Right lung (tissue), 5 donors: ENCODE measurements around the gene PLEKHA7. TPM values are rescaled to one million over a fixed set of nuclear protein-coding genes. Genes with fewer than 3 reads are reported as not detected.

Source experiments
- DNase-seq, 2 donors: peaks; one replicate each; pipeline ENCODE4 v3.0.0-alpha.2; 2013
- polyA plus RNA-seq, 5 donors: library from polyadenylated mRNA; unstranded; fragments of 120-200 nt; gene quantifications; one replicate each; pipeline versions ENCODE4 v1.2.1 to v1.2.3, GENCODE V29; 2013; ENCODE audit warnings: inconsistent platforms in 1 of 5, low replicate concordance in 1 of 5; ENCODE audit not compliant: insufficient read length in 5 of 5, insufficient read depth in 1 of 5

Gene PLEKHA7
- polyA plus RNA-seq, 5 donors: 21.2 to 31.8 (median 29.6) TPM

DNA sequence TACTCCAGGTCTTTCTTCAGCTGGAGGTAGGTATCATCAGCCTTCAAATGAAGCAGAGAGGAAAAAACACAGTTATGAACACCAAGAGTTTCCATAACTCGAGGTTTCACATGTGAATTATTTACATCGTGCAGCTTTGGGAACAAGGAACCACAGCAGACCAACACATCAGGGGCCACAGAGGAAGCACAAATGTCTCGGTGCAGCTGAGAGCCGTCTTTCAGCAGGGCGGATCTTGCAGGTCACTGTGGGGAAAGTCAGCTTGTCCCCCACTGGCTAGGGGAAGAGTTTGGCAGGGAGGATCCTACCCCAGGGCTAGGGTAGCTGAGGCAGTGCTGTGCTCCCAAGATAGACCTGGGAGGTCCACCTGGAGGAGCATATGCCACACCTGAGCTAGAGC is 201.1 kb downstream of the PLEKHA7 start:
- no peak for DNase-seq

DNA sequence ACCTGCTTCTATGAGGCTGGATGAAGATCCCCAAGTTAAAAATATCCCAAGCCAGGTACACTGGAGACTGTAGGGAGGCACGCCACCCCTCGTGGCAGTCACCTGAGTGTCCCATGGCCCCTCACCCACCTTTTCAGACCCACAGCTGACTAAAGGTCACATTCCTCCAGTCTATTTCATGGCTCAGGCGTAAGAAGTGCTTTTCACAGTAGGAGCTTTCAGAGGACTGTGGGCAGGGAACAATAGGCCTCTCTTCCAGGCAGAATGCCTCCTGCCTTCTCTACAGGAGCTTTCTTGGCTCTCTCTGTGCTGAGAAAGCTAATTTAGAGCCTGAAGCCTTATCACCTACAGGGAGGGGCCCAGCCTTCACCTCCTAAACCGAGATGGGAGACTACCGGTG is 201.9 kb downstream of the PLEKHA7 start:
- DNase-seq: no peak

DNA sequence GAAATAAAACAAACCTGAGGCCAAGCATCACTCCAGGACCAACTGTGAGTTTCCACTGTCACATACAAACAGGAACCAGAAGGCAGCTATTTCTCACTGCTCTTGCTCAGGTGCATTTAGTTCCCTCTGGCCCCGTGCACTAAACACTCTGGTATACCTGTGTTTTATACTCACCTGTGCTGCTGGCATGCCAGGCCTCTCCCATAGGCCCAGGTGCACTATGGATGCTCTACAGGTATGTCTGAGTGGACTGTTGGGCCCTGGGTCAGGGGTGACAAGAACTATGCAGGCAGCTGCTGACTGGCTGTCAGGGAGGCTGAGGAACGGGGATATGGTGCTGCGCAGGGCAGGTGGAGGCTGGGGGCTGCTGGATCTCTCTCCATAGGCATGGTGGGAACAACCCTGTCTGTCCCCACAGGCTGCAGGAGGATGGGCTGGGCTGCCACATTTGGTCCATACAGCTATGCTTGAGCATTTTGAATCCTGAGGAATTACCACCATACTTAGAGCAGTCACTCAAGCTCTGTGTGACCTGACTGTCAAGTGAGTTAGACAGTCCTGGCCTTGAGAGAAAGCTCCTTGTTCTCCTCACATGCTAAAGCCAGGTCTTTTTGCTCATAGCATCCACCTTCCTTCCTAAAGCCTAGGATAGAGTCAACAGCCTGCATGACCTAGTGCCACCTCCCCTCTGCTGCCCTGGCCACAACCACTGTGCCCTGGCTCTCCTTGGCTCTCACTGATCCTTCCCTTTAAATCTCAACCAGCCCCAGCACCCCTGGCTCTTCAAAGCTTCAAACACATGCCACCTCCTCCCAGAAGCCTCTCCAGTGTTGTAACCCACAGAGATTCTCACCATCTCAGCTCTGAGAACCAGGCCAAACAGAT is 202.8 kb downstream of the PLEKHA7 start:
- DNase-seq: no peak

DNA sequence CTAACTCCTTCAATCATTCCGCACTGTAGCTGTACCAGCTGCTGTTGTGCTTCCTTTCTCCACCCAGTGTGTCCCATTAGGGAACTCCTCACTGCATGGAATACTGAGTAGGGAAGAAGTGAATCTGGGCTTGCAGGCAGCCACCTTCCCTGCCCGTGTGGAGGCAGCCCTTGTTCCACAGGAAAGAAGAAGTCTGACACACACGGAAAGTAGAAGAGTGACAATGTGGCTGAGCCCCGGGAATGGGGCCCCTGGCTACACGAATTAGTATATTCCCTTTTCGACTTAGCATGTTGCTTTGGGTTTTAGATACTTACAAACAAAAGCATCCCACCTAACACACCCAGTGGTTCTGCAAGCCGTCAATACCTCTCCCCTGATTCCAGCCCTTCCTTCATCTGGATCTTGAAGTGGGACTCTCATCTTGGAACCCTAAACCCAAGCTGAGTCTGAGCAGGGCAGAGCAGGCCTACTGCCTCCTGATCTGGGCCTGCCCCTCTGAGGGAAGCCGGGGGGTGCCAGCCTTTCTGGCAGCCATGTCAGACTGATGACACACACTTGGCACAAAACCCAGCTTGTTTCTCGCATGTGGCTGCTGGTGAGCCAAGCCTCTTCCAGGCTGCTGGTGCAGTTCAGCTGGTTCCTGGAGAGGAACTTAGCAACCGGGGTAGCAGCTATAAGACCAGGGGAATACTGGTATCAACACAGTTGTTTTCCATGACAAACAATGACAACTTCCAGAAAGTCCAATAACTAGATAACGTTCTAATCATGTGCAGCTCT is 204.1 kb downstream of the PLEKHA7 start:
- no peak for DNase-seq

DNA sequence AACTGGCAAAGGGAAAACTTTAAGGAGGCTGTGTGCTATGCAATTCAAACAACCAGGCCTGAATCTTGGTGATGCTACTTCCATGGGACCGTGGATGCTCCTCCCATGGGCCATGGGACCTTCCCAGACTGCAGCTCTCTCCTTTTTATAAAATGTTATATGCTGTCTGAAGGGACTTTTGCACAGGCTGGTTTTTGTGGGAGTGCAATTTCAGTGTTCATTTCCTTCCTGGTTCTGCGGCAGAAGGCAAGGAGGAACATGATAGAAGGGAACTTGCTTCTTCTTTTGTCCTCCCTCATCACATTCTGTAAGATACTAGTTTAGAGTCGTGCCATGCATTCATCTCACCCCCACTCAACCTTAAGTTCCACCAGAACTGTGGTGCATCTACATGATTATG is 206.9 kb downstream of the PLEKHA7 start:
- DNase-seq: no peak

DNA sequence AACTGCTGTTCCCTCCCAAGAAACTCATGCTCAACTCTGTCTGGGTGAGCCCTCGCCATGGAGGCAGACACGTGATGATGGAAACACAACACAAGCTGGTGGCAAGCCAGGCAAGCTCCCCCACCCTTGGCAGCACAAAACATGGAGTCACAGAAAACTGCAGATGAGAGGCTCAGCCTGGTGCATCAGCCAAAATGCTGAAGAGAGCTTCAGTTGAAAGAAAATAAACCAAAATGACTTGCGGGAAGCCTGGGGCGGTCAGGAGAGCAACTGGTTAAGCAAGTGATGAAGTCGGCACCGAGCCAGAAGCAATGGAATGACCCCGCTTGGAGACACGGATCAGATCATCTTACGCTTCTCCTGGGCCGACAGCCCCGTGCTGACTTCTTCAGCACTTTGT is 207.4 kb downstream of the PLEKHA7 start:
- peak; percentile 54 to 55 for DNase-seq

DNA sequence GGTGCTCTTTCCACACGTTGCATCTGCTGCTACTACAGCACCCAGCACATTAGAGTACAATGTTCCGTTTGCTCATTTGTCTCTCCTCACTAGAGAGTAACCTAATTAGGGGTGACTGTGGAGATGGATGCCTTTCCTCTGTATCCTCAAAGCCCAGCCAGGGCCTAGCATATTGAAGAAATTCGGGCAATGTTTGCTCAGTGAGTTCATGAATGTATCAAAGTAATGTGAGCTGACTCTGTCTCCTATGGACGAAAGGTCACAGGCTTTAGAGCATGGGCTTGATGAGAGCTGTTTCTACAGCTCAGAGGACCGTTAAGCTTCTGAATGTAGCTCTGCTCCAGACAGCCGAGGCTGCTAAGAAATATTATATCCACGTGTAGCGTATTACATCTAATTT is 208.3 kb downstream of the PLEKHA7 start:
- DNase-seq: no peak

DNA sequence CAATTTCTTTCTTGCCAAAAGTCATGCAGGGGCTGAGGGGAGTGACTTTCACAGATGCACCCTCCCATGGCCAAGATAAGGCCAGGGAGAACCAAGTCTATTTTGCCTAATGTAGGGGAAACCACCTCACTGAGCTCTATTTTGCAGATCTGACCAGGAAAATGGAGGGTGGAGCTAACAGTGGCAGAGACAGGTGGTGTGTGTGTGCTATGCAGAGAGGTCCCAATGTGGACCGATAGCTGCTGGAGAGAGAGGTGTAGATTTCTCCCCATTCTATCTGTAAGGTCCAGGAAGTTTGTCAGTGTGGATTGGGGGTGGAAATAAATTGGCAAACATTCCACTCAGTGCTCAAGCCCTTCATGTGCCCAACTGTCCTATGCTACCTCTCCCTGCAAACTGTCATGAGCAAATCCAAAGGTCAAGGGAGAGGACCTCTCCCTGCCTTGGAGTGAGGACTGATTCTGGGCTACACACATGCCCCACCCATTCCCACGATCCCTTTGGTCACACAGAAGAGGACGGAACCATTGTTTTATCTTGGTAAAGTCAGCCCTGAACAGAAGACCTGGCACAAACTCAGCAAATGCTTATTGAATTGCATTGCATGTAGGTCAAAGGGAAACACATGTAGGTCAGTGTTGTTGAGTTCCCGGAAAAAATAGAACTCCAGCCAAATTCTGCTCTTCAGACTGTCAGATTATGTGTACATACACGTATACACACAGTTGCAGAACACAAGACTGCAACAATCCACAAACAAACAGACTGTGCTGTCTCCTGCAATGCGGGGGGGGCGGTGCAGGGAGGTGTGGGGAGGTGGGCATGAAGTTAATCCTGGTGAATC is 209.9 kb downstream of the PLEKHA7 start:
- DNase-seq: peak; percentile 49 to 54

DNA sequence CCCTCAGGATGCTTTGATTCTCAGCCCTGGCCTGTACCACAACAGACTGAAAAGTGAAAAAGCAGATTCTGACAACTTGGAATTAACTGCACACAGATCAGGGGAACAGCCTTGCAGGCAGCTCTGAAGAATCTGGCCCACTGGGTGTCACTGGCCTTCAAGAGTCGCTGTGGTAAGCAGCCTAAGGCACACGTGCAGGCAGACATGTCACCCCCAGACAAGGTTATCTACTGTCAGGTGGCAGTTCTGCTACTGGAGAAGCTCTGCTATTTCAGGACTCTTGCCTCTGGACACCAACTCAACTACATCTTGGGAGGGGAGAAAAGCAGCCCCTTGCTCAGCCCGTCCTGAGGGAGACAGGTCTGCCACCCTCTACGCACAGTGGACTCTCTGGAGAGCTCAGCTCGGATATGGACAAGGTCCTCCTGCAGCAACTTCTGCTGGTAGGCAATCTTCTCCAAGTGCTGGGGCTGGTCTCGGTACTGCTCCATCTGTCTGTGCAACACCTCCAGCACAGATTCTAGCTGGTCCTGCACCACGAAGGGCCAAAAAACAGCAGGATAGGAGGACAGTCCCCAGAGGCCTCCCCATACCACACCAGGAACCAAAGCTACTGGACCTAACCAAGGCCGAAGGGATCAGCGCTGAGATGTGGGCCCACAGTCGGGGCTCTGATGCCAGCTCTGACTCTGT is 212.8 kb downstream of the PLEKHA7 start:
- no peak for DNase-seq

DNA sequence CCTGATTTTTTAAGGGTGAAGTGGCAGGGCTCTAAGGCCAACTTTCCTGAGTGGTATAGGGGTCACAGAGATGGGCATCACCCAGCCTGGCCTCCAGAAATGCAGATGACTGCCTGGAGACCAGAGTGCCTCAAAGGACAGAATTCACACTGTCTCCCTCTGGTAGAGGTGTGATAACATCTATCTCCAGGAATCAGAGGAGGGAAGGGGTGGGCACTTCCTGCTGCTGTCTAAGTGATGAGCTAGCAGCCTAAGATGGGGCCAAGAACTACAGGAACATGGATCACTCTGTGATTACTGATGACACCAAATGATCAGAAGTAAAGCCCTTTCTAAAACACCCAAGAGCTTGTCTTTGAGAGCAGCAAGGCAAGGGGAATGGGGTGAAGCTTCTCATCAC is 213.8 kb downstream of the PLEKHA7 start:
- no peak for DNase-seq

DNA sequence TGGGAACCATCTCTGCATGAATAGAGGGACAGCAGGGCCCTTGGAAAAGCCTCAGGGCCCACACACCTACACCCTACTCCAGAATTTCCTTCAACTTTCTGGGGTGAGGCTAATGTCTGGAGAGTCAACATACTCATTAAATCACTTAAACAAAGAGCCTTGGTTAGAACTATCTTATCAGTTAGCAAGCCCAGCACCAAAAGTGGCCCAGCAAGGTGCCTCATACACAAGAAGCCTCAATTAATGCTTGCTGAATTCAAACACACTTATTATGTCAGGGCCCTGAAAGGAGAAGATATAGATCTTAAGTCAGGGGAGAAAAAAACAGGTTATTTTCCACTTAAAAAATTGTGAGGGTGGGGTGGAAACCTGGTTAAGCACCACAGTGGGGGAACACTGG is 214.3 kb downstream of the PLEKHA7 start:
- no peak for DNase-seq

DNA sequence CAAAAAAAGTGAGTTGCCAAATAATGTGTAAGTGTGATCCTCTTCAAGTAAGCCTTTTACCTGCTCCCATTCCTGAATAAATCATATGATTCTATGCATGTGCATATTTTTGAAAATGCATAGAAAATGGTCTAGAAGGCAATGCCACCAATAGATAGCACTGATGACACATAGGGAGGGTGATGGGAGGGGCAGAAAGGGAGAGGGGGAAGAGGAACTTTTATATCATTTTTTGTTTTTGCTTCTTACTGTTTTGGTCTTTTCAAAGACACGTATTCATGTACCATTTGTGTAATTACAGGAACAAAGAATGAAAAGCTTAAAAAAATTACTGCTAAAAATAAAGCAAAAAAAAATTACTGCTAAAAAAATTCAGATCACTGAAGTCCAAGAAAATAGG is 215.0 kb downstream of the PLEKHA7 start:
- no peak for DNase-seq

DNA sequence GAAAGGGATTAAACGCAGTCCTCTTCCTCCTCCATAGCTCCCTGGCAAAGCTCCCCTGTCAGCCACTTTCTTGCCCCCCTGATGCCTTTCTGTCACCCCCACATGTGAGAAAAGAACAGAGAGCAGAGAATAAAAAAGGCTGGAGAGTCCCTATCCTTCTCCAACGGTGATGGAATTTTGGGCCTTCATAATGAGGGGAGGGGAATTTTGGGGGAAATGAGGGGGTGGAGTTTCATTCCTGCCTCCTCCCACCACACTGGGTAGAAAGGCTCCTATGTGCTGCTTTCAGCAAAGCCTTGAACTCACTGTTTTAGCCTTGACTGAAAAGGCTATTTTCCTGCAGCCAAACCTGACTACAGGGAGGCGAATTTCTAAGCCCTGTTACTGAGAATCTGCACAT is 216.4 kb downstream of the PLEKHA7 start:
- no peak for DNase-seq

DNA sequence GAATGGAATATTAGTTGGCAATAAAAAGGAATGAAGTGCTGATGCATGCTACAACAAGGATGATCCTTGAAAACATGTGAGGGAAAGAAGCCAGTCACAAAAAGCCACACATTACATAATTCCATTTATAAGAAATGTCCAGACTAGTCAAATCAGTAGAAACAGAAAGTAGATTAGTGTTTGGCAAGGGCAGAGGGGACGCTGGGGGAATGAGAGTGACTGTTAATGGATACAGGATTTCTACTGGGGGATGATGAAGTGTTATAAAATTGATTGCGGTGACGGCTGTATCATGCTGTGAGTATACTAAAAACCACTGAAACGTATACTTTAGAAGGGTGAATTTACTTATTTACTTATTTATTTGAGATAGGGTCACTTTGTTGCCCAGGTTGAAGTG is 217.9 kb downstream of the PLEKHA7 start:
- peak; percentile 53 to 57 for DNase-seq

DNA sequence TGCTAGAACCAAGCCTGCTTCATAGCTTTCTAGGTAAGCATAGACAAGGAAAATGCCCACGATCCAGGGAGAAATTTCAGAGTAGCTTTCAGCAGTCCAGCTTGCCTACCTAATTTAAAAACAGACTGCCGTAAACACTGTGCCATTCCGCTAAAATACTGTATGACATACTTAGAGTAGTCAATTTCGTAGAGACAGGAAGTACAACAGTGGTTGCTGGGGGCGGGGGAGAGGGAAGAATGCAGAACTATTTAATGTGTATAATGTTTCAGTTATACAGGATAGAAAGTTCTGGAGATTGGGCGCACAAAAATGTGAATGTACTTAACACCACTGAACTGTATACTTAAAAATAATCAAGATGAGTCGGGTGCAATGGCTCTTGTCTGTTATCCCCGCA is 219.1 kb downstream of the PLEKHA7 start:
- no peak for DNase-seq

DNA sequence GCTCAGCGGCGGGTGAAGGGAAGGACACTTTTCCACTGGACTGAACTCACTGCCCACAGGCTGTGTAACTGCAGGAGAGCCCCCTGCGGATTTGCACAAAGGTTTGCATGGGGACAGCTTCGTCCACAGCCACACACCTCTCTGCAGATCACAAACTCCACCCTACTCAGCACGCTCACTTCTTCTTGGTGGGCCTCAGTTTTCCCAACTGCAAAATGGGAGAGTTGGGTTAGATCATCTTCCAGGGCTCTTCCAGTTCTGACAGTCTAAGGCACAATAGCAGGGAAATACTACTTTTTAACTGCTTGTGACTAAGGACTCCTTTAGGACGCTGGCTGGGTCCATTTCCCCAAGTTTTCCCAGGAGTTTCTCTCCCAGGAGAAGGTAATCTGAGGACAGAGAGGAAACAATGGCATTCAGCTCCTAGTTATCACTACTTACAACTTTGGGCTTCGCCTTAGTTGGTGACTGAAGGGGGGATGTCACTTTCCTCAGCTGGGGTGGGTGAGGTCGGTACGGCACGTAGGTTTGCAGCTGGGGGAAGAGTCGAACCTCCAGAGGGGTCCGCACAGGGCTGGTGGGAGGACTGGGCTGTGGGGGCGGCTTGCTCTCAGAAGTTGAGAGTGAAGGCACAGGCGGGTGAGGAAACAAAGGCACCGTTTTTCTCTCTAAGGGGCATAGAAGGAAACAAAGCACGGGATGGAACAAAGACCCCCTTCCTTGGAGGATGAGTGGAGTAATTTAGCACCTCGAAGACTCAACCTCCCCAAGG is 220.0 kb downstream of the PLEKHA7 start:
- no peak for DNase-seq

DNA sequence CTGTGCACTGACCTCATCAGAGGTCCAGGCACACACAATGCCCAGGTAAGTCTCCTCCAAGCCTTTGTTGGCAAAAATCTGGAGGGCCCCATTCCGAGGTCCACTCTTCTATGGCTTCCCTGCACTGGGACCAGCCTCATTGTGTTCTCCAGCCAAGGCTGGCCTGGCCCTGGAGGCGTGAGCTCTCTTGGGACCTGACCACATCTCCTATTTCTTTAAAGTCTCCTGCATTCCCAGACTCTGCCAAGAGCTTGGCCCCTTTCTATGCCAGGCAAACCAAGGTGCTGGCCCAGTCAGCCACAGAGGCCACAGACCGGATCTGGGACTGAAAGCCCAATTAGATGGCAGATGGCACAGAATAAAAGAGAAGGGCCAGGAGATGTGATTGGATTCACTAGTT is 220.7 kb downstream of the PLEKHA7 start:
- no peak for DNase-seq

DNA sequence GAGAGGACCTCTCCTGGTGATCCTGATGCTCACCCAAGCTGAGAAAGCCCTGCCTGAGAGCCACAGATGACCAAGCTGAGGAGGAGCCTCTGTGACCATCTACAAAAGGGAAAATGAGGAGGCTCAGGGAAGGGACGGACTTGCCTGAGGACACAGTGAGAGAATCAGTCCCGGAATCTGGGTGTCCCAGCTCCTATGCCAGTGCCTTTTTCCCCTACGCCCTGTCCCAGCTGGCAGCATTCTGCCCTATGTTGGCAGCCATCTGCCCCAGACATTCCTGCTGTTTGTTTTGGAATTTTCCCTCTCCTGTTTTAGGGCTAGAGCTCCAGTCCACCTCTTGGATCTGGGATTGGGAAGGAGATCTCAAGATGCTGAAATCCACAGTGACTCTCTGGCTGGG is 221.2 kb downstream of the PLEKHA7 start:
- DNase-seq: no peak

DNA sequence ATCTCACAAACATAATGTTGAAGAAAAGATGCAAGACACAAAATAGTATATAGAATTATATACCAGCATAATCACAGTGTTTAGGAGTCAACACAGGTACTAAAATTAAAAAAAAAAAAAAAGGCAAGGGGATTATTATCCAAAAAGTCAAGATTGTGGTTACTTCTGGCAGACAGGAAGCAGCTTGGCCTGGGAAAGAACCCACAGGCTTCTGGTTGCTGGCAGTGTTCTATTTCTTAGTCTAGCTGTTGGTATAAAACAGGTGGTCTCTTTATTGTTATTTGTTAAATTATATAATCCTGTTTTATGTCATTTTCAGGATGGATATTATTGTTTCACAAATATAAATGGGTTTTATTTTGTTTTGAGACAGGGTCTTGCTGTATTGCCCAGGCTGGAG is 221.8 kb downstream of the PLEKHA7 start:
- no peak for DNase-seq

DNA sequence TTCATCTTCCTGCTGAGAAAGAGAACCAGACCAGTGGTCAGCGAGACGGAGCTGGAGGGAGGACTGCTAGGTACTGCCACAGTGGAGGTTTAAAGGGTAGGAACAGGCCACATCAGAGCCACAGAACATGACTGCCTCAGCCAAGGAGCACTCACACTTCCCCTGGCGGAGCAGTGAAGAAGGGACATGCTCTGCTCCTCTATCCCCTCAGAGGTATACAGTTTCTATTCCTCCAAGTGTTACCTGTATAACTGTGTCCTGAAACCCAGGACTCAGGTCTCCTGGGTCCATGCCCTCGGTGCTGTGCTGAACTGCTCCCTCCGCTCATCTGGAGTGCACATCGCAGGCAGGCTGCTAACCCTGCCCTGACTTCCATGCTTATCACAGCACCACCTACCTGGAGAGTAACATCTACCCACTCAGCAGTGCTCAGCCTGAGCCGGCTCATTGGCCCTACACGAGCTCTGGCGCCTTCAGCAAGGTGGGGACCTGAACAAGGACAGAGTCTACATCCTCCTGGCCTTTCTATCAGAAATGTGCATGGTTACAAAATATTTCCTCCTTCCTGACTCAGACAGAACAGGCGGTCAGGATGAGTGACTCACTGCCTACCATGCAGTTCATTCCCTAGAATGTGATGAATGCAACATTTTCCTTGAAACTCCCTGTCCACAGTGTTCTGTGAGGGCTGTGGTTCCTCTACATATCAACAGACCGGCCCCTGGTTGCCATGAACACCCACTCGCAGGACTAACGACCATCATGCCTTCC is 222.8 kb downstream of the PLEKHA7 start:
- no peak for DNase-seq
